Measurements from ENCODE around the gene ZNRF3.
"Not testable (repeated sequence)": the region's sequence is repeated elsewhere in the genome, so short reads cannot be mapped to it uniquely, and the experiment has no call there.

ZNRF3 gene

GRCh38 chr22:28907311-28908008, 24.1 kb downstream of the ZNRF3 start:
- DNase-seq (ENCODE audit: low spot score) = no peak

DNA sequence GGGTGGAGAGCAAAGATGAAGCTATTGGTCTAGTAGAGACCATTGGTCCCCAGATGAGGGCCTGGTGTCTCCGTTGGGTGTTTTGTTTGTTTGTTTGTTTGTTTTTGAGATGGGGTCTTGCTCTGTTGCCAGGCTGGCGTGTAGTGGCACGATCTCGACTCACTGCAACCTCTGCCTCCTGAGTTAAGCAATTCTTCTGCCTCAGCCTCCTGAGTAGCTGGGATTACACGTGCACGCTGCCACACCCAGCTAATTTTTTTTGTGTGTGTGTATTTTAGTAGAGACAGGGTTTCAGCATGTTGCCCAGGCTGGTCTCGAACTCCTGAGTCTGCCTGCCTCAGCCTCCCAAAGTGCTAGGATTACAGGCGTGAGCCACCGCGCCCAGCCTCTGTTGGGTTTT, 25.4 kb downstream of the ZNRF3 start:
- DNase-seq (ENCODE audit: low spot score) = not testable (repeated sequence)

DNA sequence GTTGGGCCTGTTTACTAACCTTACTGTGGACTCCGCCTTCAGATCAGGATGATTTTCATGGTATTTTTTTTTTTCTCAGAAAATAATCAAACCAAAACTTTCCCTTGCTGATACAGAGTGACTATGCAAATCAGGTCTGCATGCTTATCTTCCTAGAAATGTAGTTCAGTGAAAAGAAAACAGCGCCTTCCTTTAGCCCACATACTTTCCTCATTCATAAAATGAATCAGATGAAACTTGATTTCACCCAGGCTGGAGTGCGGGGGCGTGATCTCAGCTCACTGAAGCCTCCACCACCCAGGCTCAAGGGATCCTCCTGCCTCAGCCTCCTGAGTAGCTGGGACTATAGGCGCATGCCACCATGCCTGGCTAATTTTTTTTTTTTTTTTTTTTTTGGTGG, 26.0 kb downstream of the ZNRF3 start:
- DNase-seq (ENCODE audit: low spot score) = no peak

- no peak for DNase-seq (ENCODE audit: low spot score)
These were observed 27.4 kb downstream of the ZNRF3 start for GRCh38 chr22:28910569-28911303.

DNA sequence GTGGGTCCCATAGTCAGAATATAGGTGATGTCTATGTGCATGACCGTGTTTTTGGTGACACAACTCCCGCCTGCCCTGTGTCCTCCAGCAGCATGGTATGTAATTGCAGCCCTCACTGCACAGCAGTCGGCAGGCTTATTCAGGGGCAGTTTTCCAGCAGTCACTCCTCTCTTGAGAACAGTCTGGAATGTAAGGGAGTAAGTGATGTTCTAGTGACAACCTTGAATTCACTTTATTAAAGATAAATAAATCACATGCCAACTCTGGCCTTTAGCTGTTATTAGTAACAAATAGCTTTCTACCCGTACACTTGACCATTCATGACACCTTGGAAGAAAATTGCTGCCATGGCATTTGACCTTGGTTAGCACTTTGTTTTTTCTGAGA, 27.9 kb downstream of the ZNRF3 start:
- DNase-seq (ENCODE audit: low spot score) = no peak

- DNase-seq (ENCODE audit: low spot score) = peak; percentile 69
These were observed 28.7 kb downstream of the ZNRF3 start for GRCh38 chr22:28911777-28912669.

GRCh38 chr22:28914201-28914600, 30.8 kb downstream of the ZNRF3 start:
- DNase-seq (ENCODE audit: low spot score) = no peak

DNA sequence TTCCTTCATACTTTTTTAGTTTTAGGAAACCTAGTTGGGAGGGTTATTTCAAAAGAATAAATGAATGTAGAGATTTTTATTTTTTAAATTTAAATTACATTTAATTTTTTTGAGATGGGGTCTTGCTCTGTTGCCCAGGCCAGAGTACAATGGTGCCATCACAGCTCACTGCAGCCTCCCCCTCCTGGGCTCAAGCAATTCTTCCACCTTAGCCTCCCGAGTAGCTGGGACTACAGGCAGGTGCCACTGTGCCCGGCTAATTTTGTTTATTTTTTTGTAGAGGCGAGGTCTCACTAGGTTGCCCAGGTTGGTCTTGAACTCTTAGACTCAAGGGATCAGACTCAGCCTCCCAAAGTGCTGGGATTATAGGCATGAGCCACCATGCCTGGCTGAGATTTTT, 32.6 kb downstream of the ZNRF3 start:
- no peak for DNase-seq (ENCODE audit: low spot score)

DNA sequence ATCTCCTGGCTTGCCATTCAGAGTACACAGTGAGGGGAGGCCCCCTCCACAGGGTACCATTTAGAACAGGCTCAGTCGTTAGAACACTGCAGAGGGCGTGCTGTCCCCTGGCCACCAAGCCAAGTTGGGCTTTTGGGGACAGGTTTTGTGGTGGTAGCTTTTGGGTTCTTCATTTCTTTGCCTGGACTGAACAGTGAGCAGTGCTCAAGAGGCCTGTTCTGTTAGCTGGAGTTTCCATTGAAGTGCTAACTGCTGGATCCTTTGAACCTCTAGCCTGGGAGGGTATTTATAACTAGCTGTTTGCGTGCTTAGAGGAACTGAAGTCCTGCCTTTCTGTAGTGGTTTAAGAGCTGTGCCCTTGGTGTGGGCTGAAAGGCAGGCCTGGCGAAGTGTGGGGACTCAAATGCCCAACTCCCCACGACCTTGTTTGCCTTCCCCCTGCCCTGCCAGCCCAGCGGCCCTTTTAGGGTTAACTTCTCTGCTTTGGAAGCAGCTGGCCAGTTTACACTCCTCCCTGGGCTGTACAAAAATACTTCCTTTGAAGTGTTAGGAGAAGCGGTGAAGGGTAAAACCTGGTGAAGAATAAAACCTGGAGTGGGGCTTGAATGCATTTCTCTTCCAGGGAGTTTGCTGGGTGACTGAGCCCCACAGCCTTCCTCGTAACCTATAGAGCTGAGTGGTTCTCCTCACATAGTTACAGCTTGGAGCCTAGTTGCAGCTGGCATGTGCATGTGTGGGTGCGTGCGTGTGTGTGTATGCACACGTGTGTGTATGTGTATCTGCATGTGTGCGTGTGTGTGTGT, 34.6 kb downstream of the ZNRF3 start:
- peak; percentile 60 for DNase-seq (ENCODE audit: low spot score)

DNA sequence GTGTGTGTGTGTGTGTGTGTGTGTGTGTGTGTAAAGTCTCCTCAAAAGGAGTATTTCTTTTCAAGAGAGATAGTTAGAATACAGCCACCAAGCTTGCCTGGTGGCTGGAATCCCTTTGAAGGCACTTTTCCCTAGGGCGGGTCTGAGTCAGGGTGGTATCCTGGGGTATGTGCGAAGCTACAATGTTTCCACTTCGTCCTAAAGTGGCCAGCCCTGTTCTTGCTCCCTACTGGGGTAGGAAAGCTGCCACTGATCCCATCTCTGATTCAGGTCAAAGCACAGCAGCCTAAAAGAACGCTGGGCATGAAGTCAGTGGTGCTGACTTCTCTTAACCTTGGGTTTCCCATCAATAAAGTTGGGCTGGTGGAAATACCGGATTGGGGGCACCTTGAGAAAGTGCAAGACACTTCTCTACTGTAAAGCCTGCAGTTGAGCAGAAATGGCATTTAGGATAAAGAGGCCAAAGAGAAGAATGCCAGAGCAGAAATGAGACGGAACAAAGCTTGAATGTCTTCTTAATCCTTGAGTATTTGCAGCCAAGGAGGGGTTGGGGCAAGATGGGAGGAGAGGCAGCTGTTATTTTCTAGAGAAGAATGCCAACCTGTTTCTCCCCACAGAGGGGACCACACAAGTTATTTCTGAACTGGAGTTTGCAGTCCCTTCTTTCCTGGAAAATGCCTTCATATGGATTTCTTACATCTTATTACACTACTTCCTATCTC, 35.3 kb downstream of the ZNRF3 start:
- DNase-seq (ENCODE audit: low spot score) = no peak

GRCh38 chr22:28920757-28921584, 37.6 kb downstream of the ZNRF3 start:
- no peak for DNase-seq (ENCODE audit: low spot score)

GRCh38 chr22:28921585-28921879, 38.2 kb downstream of the ZNRF3 start:
- DNase-seq (ENCODE audit: low spot score) = no peak

GRCh38 chr22:28922540-28923244, 39.3 kb downstream of the ZNRF3 start:
- no peak for DNase-seq (ENCODE audit: low spot score)

DNA sequence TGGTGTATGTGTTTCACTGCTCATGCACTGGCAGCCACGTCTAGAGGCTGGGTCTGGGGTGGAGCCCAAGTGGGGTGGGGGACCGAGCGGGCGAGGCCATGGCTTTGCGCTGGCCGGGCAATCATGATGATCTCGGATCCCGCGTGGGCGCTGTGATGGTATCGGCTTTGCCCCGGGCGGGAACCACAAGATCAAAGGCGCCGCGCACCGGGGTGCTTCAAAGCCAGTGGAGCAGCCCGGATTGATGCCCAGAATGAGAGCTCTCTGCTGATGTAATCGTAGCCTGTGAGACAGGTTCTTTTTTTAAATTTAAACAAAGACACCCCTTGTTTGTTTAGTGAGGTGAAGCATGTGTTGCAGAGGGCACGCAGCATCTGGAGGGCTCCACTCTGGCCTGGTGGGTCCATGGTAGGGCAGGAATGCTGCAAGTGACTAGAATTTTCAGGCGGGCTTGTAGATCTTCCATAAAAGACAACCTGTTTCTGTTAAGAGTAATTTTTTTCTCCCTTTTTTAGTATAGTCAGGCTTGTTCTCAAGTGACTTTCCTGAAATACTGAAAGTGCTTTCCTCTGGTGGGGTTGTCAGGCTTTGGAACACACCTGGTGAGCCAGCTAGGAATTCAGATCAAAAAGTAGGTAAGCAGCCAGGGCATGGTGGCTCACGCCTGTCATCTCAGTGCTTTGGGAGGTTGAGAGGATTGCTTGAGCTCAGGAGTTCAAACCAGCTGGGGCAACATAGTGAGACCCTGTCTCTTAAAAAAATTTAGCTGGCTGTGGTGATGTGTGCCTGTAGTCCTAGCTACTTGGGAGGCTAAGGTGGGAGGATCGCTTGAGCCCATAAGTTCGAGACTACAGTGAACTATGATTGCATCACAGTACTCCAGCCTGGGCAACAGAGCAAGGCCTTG, 40.7 kb downstream of the ZNRF3 start:
- DNase-seq (ENCODE audit: low spot score) = no peak

GRCh38 chr22:28925916-28926315, 42.5 kb downstream of the ZNRF3 start:
- peak; percentile 77 for DNase-seq (ENCODE audit: low spot score)

DNA sequence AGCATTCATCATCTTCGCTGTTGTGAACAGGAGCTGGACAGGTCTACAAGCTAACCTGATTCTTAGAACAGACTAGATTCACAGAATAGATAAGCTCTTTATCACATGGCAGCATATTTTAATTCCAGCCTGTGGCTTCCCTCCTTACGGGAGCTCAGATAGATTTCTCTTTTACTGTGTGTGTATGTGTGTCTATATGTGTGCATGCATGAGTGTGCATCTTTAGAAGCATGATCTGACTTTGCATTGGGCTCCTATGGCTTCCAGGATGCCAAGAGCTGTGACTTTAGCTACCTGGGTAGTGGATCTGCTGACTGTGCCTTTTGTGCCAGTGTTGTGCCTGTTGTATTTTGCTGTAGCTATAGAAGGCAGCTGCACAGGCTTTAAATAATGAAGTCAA, 44.3 kb downstream of the ZNRF3 start:
- no peak for DNase-seq (ENCODE audit: low spot score)

DNA sequence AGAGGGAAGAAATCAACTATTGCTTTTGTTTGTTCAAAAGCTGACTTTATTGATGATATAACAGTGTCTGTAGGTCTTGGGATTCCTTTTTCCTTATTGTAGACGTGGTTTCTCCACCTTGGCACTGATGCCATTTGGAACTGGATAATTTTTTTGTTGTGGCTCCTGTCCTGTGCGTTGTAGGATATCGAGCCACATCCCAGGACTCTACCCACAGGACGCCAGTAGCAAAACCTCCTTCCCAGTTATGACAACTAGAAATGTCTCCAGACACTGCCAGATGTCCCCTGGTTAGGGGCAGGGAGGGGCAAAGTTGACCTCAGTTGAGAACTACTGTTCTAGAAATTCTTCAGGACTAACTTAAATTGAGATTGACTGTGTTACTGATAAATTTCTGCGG, 45.8 kb downstream of the ZNRF3 start:
- no peak for DNase-seq (ENCODE audit: low spot score)

DNA sequence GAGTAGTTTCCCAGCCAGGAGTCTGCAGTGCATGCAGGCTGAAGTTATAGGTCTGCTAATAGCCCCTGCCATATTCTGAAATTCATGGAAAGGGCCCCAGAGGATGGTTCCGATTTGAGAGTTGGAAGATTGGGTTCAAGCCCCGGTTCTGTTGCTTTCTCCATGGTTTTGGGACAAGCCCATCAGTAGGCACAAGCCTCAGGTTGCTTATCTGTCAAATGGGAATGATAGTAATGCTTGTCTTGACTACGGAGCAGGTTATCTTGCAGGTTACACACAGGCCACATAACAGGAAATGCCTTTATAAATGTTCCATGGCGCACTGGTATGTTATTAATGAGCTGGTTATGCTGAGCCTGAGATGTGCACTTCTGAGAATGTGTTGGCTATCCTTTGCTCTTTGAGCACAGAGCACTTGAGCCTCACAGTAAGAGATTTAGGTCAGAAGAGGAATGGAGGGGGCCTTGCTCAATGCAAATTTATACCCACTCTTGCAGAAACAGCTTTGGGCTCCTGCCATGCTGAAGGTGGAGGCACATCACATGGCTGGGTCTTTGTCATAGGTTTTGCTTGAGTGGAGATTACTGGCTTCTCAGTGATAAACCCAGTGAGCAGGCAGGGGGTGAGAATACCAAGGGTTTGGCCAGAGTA, 47.1 kb downstream of the ZNRF3 start:
- DNase-seq (ENCODE audit: low spot score) = no peak

All from HuH-7 (cell line).